KBM-7 (cell line): ENCODE measurements around the gene COX10.

Experiments
- DNase-seq: peaks from one replicate; pipeline ENCODE4 v3.0.0-alpha.2; 2015
- in situ Hi-C: fragments of 300-500 bp; cut with MboI; formaldehyde crosslinking; loops from 2 replicates; pipeline ENCODE4 v1.14.3; 2020; ENCODE audit warnings: low sequenced_read_pairs, low pct_unique_long_range_greater_than_20kb, mixed read lengths

The COX10 gene

GRCh38 chr17:14198013-14198412 is 128.7 kb downstream of the COX10 start:
- in situ Hi-C loops: no loop called here
- no peak for DNase-seq

- in situ Hi-C loops: no loop called here
These were observed 129.3 kb downstream of the COX10 start for GRCh38 chr17:14198575-14198974.

GRCh38 chr17:14199601-14200000 is 130.3 kb downstream of the COX10 start:
- DNase-seq: no peak
- in situ Hi-C loops: no loop called here

More at GRCh38 chr17:14198575-14198974, 129.3 kb downstream of the COX10 start:
- no peak for DNase-seq

- in situ Hi-C loops: no loop called here
- no peak for DNase-seq
These were observed 131.1 kb downstream of the COX10 start for GRCh38 chr17:14200354-14200753.

GRCh38 chr17:14201021-14201987 is 132.0 kb downstream of the COX10 start:
- in situ Hi-C loops: no loop called here
- DNase-seq: no peak

- in situ Hi-C loops: no loop called here
- no peak for DNase-seq
These were observed 132.7 kb downstream of the COX10 start for GRCh38 chr17:14201988-14202380.

GRCh38 chr17:14202388-14203166 is 133.3 kb downstream of the COX10 start:
- DNase-seq: no peak
- in situ Hi-C loops: no loop called here

GRCh38 chr17:14203388-14203787 is 134.1 kb downstream of the COX10 start:
- in situ Hi-C loops: no loop called here
- no peak for DNase-seq

- in situ Hi-C loops: no loop called here
- no peak for DNase-seq
These were observed 134.8 kb downstream of the COX10 start for GRCh38 chr17:14204084-14204483.

- no peak for DNase-seq
- in situ Hi-C loops: no loop called here
These were observed 135.2 kb downstream of the COX10 start for GRCh38 chr17:14204546-14204945.

GRCh38 chr17:14205380-14205779 is 136.1 kb downstream of the COX10 start:
- in situ Hi-C loops: no loop called here
- DNase-seq: no peak

- in situ Hi-C loops: no loop called here
- DNase-seq: no peak
These were observed 136.7 kb downstream of the COX10 start for GRCh38 chr17:14205992-14206461.

- DNase-seq: no peak
- in situ Hi-C loops: no loop called here
These were observed 137.6 kb downstream of the COX10 start for GRCh38 chr17:14206891-14207290.

GRCh38 chr17:14207791-14208190 is 138.5 kb downstream of the COX10 start:
- DNase-seq: no peak
- in situ Hi-C loops: no loop called here

GRCh38 chr17:14209215-14209614 is 139.9 kb downstream of the COX10 start:
- in situ Hi-C loops: no loop called here
- DNase-seq: no peak

- DNase-seq: no peak
- in situ Hi-C loops: no loop called here
These were observed 141.9 kb downstream of the COX10 start for GRCh38 chr17:14211246-14211645.

GRCh38 chr17:14211801-14212200 is 142.5 kb downstream of the COX10 start:
- in situ Hi-C loops: no loop called here
- DNase-seq: no peak

- DNase-seq: no peak
- in situ Hi-C loops: no loop called here
These were observed 143.1 kb downstream of the COX10 start for GRCh38 chr17:14212401-14212800.

- in situ Hi-C loops: no loop called here
- DNase-seq: peak; percentile 69
These were observed 145.0 kb downstream of the COX10 start for GRCh38 chr17:14214271-14214670.

GRCh38 chr17:14222611-14223010 is 153.3 kb downstream of the COX10 start:
- no peak for DNase-seq
- in situ Hi-C loops: no loop called here
